Type B pancreatic cell (in vitro differentiated cells): ENCODE measurements around the gene TRAF2. TPM values are rescaled to one million over a fixed set of nuclear protein-coding genes. Genes with fewer than 3 reads are reported as not detected.

Source experiments
- DNase-seq: peaks from one replicate; pipeline ENCODE4 v3.0.0; 2021; ENCODE audit warnings: mixed read lengths; ENCODE audit not compliant: unreplicated experiment; ENCODE audit errors: extremely low spot score
- H3K27ac Mint-ChIP-seq: 2 replicates; pipeline ENCODE4 v1.8.0; 2021; ENCODE audit warnings: mild to moderate bottlenecking, mixed read lengths
- H3K27me3 Mint-ChIP-seq: 2 replicates; pipeline ENCODE4 v1.8.0; 2021; ENCODE audit warnings: mixed read lengths
- H3K36me3 Mint-ChIP-seq: 2 replicates; pipeline ENCODE4 v1.8.0; 2021; ENCODE audit warnings: mixed read lengths
- H3K4me1 Mint-ChIP-seq: one replicate; pipeline ENCODE4 v1.8.0; 2021; ENCODE audit warnings: mixed read lengths; ENCODE audit not compliant: unreplicated experiment
- H3K4me3 Mint-ChIP-seq: 2 replicates; pipeline ENCODE4 v1.8.0; 2021; ENCODE audit warnings: mild to moderate bottlenecking, mixed read lengths
- H3K9me3 Mint-ChIP-seq: 2 replicates; pipeline ENCODE4 v1.8.0; 2021; ENCODE audit warnings: mixed read lengths
- microRNA-seq: library from miRNA; unstranded; fragments of <30 nt; microRNA quantifications from one replicate; pipeline ENCODE4, GENCODE V29; 2020
- total RNA-seq: library from RNA; stranded (reverse); gene quantifications from 2 replicates; pipeline ENCODE4 v1.2.1, GENCODE V29; 2021; ENCODE audit warnings: low replicate concordance
- TF ChIP-seq, protein P1 (sequence below): fragments of 200-600 bp; sonication (generic); conservative IDR thresholded peaks from 2 replicates; pipeline ENCODE4 v1.5.0; 2021; ENCODE audit warnings: antibody characterized with exemption, mild to moderate bottlenecking

The TRAF2 gene
- total RNA-seq, 1 donor from 2014 or later, result 22.3 TPM

DNA sequence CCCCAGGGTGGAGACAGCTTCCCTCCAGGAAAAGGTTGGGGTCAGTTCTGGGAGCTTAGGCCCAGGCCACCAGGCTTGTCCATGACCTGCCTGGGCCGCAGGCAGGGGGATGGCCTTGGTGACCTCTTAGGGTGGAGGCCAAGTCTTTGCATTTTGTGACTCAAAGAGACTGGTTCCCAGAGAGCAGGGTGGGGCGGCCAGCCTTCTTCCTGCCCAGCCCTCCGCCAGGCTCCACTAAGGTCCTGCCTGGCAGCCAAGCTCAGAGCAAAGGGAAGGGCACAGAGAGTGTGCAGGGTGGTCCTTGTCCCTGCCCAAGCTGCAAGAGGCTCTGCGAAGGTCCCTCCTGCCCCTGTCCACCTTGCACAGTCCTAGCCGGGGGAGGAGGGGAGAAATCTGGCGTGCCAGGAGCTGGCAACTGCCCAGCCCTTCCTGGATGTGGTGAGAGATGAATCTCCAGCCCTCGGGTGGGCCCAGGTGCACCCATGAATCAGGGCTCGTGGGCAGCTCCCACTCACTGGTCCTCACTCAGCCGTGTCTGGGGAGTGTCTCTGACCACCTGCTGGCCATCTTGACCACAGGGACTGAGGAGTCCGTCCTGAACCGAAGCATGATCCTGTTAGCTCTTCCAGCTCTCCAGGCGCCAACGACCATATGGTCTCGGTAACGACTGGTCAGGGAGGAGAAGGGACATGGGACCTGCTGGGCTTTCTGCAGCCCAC is 88.7 kb downstream of the TRAF2 start:
- Mint-ChIP-seq H3K36me3 (no peaks in the 10 kb centered on the region), H3K9me3 (no peaks in the 10 kb centered on the region), H3K27ac (no peak overlapping the region), H3K4me1 (no peaks in the 10 kb centered on the region), H3K27me3 (no peaks in the 10 kb centered on the region), H3K4me3 (no peak overlapping the region)
- TF ChIP-seq, protein P1, sequence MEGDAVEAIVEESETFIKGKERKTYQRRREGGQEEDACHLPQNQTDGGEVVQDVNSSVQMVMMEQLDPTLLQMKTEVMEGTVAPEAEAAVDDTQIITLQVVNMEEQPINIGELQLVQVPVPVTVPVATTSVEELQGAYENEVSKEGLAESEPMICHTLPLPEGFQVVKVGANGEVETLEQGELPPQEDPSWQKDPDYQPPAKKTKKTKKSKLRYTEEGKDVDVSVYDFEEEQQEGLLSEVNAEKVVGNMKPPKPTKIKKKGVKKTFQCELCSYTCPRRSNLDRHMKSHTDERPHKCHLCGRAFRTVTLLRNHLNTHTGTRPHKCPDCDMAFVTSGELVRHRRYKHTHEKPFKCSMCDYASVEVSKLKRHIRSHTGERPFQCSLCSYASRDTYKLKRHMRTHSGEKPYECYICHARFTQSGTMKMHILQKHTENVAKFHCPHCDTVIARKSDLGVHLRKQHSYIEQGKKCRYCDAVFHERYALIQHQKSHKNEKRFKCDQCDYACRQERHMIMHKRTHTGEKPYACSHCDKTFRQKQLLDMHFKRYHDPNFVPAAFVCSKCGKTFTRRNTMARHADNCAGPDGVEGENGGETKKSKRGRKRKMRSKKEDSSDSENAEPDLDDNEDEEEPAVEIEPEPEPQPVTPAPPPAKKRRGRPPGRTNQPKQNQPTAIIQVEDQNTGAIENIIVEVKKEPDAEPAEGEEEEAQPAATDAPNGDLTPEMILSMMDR, result no peak
- DNase-seq, result no peak

DNA sequence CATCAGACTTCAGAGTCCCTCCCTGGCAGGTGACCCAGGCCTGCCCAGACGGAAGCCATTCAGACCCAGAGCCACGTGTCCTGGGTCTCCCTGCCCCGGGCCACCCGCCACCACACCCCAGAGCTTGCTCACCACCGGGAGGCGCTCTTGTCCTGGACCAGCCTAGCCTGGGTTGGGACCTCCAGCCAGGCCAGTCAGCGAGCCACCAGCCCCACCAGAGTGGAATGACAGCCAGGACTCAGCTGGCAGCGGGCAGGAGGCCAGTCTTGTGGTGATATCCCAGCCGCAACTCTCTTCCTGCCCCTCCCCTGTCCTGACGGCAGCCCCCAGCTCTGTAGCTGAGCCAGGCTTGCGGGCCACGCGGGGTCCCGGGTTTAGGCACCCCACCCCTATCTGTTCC is 89.3 kb downstream of the TRAF2 start:
- no peak overlapping the region for H3K4me3 Mint-ChIP-seq
- no peak for DNase-seq
- H3K36me3 Mint-ChIP-seq, result no peaks in the 10 kb centered on the region
- no peak overlapping the region for H3K27ac Mint-ChIP-seq
- H3K27me3 Mint-ChIP-seq, result no peaks in the 10 kb centered on the region
- TF ChIP-seq, protein P1, result peak; percentile 24
- H3K4me1 Mint-ChIP-seq, result peaks cover 2% of the 10 kb centered on the region
- H3K9me3 Mint-ChIP-seq, result no peaks in the 10 kb centered on the region

Small RNA genes within 50 kb of the gene (microRNA-seq; reads per million reads assigned to microRNA genes)
- gene MIR4479, result 0.83 reads per million

Other genes with a start within 250 kb of the TRAF2 start
- 20.7 and 25.5 TPM in 2 replicates for gene EGFL7, start 223.6 kb upstream of the TRAF2 start, total RNA-seq
- gene AGPAT2, start 199.1 kb upstream of the TRAF2 start, total RNA-seq, result 47.8 and 75.3 TPM in 2 replicates
- gene DIPK1B, start 173.9 kb upstream of the TRAF2 start, total RNA-seq, result 40.8 and 48.7 TPM in 2 replicates
- not detected in 2 replicates for gene LCN10, start 143.6 kb upstream of the TRAF2 start, total RNA-seq
- not detected in 2 replicates for gene LCN6, start 138.0 kb upstream of the TRAF2 start, total RNA-seq
- not detected in 2 replicates for gene LCN8, start 128.3 kb upstream of the TRAF2 start, total RNA-seq
- 0.77 and 0.93 TPM in 2 replicates for gene LCN15, start 122.0 kb upstream of the TRAF2 start, total RNA-seq
- 62.3 and 98.6 TPM in 2 replicates for gene TMEM141, start 95.2 kb upstream of the TRAF2 start, total RNA-seq
- 2.9 and 6.1 TPM in 2 replicates for gene CCDC183, start 90.2 kb upstream of the TRAF2 start, total RNA-seq
- gene RABL6, start 78.6 kb upstream of the TRAF2 start, total RNA-seq, result 94.2 and 112 TPM in 2 replicates
- gene AJM1, start 44.0 kb upstream of the TRAF2 start, total RNA-seq, result 3.2 and 3.6 TPM in 2 replicates
- 176 and 199 TPM in 2 replicates for gene PHPT1, start 37.1 kb upstream of the TRAF2 start, total RNA-seq
- gene MAMDC4, start 34.2 kb upstream of the TRAF2 start, total RNA-seq, result 18.4 and 29.1 TPM in 2 replicates
- gene EDF1, start 20.2 kb upstream of the TRAF2 start, total RNA-seq, result 324 and 342 TPM in 2 replicates
- gene FBXW5, start 58.2 kb downstream of the TRAF2 start, total RNA-seq, result 82.8 and 110 TPM in 2 replicates
- 2.8 and 4.1 TPM in 2 replicates for gene C8G, start 58.7 kb downstream of the TRAF2 start, total RNA-seq
- gene LCN12, start 65.8 kb downstream of the TRAF2 start, total RNA-seq, result 7.9 and 8.3 TPM in 2 replicates
- gene PTGDS, start 91.0 kb downstream of the TRAF2 start, total RNA-seq, result 1.4 and 1.7 TPM in 2 replicates
- not detected in 2 replicates for gene LCNL1, start 96.5 kb downstream of the TRAF2 start, total RNA-seq
- gene PAXX, start 105.9 kb downstream of the TRAF2 start, total RNA-seq, result 63.4 and 100 TPM in 2 replicates
- gene CLIC3, start 110.1 kb downstream of the TRAF2 start, total RNA-seq, result 38.6 and 63.3 TPM in 2 replicates
- gene ABCA2, start 141.7 kb downstream of the TRAF2 start, total RNA-seq, result 44.7 and 47.7 TPM in 2 replicates
- gene FUT7, start 145.6 kb downstream of the TRAF2 start, total RNA-seq, result not detected in 2 replicates
- 68.0 and 70.3 TPM in 2 replicates for gene NPDC1, start 159.7 kb downstream of the TRAF2 start, total RNA-seq
- 3.3 and 6.4 TPM in 2 replicates for gene ENTPD2, start 167.5 kb downstream of the TRAF2 start, total RNA-seq
- gene SAPCD2, start 184.0 kb downstream of the TRAF2 start, total RNA-seq, result 19.1 and 21.9 TPM in 2 replicates
- gene UAP1L1, start 191.0 kb downstream of the TRAF2 start, total RNA-seq, result 3.4 and 5.4 TPM in 2 replicates
- gene MAN1B1, start 200.5 kb downstream of the TRAF2 start, total RNA-seq, result 50.3 and 58.9 TPM in 2 replicates
- 86.5 and 86.7 TPM in 2 replicates for gene DPP7, start 228.2 kb downstream of the TRAF2 start, total RNA-seq